Activated T-helper 17 cell treated with anti-CD3 and anti-CD28 coated beads, Interleukin-2, amount 50 U/mL, for 72 hours (primary cell): ENCODE data around the gene TANGO2. TPM values are rescaled to one million over a fixed set of nuclear protein-coding genes. Genes with fewer than 3 reads are reported as not detected.

ENCODE experiments used
- ATAC-seq: fragments of 150-1000 bp; cut with Tn5 transposase; replicated peaks from 2 replicates; pipeline ENCODE4 v1.10.0; 2021; ENCODE audit warnings: mild to moderate bottlenecking, moderate library complexity
- H3K27ac Mint-ChIP-seq: one replicate; pipeline ENCODE4 v1.8.0; 2022; ENCODE audit warnings: mixed read lengths
- H3K27me3 Mint-ChIP-seq: one replicate; pipeline ENCODE4 v1.8.0; 2022; ENCODE audit warnings: mixed read lengths
- H3K36me3 Mint-ChIP-seq: one replicate; pipeline ENCODE4 v1.8.0; 2022; ENCODE audit warnings: low read depth, mild to moderate bottlenecking, mixed read lengths
- H3K4me1 Mint-ChIP-seq: one replicate; pipeline ENCODE4 v1.8.0; 2022; ENCODE audit warnings: mixed read lengths
- H3K4me3 Mint-ChIP-seq: one replicate; pipeline ENCODE4 v1.8.0; 2022; ENCODE audit warnings: mild to moderate bottlenecking, mixed read lengths
- H3K9me3 Mint-ChIP-seq: one replicate; pipeline ENCODE4 v1.8.0; 2022; ENCODE audit warnings: mixed read lengths
- total RNA-seq, 2 donors: library from RNA; stranded (reverse); gene quantifications; one replicate each; pipeline ENCODE4 v1.2.3, GENCODE V29; 2022

Gene TANGO2
- total RNA-seq, 2 donors from 2014 or later = 19.3 to 28.2 TPM

DNA sequence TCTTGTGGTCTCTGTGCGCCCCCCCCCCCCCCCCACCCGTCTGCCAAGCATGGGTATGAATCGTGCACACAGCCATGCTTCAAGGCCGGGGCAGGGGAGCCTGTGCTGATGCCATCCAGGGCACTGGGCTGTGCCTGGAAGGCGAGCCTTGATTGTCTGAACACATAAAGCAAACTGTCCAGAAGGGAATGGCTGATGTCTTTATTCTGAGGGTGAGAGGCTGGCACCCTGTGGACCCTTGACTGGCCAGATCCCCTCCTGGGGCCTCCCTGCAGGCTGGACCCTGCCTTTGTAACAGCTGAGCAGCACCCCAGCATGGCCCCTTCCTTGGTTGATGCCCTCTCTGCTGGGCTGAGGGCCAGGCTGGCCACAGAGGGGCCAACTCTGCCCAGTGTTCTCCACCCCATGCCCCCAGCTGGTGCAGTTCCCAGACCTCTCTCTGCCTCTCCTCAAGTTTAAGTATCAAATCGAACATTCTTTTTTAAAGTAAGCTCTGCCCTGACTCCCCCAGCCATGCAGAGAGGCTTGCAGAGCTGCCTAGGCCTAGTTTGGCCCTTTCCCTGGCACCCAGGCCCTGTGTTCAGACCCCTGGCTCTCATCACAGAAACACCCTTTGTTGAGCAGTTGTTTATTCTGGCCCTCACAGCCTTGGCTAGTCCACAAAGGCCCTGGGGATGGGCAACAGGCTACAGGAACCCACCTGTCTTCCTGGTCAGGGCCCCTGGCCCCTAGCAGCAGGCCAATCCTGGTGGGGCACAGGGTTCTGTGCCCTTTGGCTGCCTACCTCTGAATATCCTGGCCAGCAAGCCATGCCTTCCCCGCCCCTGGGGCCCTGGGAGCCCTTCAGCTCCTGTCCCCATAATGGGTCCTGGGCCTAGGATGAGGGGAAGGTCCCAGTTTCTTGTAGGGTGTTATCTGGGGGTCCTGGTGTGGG, 91.0 kb downstream of the TANGO2 start:
- no peaks in the 10 kb centered on the region for H3K27me3 Mint-ChIP-seq
- H3K9me3 Mint-ChIP-seq = no peaks in the 10 kb centered on the region
- H3K36me3 Mint-ChIP-seq = peaks cover 79% of the 10 kb centered on the region
- H3K4me1 Mint-ChIP-seq = peaks cover 10% of the 10 kb centered on the region
- H3K4me3 Mint-ChIP-seq = peak overlapping the region; percentile 52
- peak overlapping the region; percentile 89 for H3K27ac Mint-ChIP-seq
- ATAC-seq = peak; percentile 5

DNA sequence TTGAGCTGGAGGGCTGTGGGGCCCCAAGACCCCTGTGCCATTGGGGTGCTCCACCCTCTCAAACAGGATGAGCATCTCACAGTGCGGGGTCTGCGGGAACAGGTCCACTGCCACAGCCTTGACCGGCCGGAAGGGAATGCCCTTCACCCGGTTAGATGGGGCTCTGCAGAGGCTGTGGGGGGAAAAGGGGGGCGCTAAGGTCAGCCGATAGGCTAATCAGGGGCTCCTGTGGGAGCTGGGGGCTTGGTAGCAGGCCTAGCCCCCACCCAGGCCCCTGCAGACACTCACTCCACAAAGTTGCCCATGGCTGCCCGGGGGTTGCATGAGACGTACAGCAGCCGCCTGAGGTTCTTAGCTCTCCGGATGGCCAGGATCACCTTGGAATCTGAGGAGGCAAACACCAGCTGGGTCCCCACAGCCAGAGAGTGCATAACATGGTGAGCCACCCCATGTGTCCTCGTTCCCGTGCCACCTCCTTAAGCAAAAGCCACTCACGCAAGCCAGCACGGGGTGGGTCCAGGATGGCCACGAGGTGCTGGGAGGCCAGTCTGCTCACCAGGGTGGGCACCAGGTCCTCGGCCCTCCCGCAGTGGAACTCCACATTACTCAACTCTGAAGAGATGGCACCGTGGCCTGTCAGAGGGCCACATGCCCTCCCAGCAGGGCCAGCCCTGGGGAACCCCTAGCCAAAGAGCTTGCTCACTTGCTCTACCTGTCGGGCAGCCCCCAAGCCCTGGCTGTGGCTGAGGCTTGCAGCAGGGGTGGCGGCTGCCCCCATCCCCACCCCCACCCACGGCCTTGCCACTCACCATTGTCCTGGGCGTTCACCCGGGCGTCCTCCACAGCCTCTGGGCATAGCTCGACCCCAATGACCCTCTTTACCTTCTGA, 92.0 kb downstream of the TANGO2 start:
- ATAC-seq = no peak
- Mint-ChIP-seq H3K9me3 (no peaks in the 10 kb centered on the region), H3K4me1 (peaks cover 10% of the 10 kb centered on the region), H3K27me3 (no peaks in the 10 kb centered on the region), H3K36me3 (peaks cover 77% of the 10 kb centered on the region), H3K4me3 (no peak overlapping the region), H3K27ac (no peak overlapping the region)

DNA sequence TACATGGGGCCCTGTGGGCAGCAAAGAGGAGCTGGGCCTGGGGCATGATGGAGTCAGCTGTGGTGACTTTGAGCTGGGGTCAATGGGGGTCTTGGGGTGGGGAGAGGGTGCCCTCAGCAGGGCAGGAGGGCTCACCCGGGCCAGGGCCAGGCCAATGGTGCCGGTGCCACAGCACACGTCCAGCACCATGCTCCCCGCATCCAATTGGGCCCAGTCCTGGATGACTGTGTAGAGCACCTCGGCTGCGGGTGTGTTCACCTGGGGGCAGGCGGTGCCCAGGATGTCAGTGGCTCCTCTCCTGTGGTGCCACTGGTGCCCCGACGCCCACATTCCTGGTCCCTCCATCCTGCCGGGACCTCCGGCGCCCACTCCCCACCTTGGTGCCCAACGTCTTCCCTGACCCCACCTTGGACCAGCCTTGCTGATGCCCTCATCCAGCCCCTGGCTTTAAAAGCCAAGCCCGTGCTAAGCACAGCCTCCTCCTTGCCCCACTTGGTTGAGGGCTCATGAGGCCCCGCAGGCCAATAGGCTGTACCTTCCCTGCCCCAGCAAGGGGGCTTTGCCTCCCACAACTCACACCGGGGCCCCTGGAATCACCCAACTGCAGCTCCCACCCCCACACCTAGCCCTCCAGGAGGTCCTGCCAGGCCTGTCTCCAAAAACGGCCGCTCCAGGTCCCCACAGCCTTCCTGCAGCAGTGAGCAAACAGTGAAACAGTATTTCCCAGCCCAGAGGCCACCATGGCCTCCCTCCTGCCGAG, 92.8 kb downstream of the TANGO2 start:
- Mint-ChIP-seq H3K4me3 (no peak overlapping the region), H3K4me1 (peaks cover 11% of the 10 kb centered on the region), H3K27me3 (no peaks in the 10 kb centered on the region), H3K9me3 (no peaks in the 10 kb centered on the region), H3K27ac (peak overlapping the region; percentile 85), H3K36me3 (peaks cover 79% of the 10 kb centered on the region)
- ATAC-seq = no peak

DNA sequence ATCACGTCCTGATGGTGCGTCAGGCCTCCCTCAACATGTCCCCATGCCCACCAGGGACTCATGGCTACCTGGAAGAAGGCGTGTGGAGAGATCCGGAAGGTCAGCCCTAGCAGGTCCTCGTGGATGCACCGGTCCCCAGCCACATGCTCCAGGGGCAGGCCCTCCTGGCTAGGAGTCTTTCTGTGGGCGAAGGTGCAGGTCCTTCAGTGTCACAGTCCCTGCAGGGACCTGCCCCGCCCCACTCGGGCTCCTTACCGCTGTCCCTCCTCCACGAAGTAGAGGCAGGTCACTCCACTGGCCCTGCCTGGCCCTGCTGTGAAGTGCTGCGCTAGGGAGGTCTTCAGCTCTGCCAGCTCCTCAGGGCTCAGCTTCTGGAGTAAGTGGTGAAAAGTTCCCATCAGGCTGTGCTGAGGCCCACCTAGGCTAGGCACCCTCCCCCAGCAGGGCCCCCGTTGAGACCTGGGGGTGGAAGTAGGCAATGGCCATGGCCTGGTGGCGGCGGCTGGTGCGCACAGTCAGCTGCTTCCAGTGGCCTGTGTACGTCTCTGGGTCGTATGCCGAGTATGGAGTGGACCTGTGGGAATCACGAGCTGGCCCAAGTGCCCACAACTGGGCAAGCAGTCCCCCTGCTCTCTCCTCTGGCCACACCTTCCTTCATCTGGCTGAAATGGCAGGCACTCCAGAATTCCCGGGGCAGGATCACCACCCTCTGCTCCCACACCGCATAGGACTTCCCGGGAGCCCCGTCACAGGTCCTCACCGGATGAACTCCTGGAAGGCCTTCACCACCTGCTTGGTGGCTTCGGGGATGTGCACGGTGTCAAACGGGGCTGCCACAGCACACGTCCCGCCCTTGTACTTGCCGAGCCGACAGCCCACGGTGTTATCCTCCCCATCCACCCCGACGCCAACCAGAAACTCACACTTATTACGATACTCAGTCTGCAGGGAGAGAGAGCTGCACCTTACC, 93.9 kb downstream of the TANGO2 start:
- Mint-ChIP-seq H3K9me3 (no peaks in the 10 kb centered on the region), H3K36me3 (peaks cover 80% of the 10 kb centered on the region), H3K27me3 (no peaks in the 10 kb centered on the region), H3K4me3 (peak overlapping the region; percentile 86), H3K27ac (peak overlapping the region; percentile 85), H3K4me1 (peaks cover 14% of the 10 kb centered on the region)
- ATAC-seq = no peak

DNA sequence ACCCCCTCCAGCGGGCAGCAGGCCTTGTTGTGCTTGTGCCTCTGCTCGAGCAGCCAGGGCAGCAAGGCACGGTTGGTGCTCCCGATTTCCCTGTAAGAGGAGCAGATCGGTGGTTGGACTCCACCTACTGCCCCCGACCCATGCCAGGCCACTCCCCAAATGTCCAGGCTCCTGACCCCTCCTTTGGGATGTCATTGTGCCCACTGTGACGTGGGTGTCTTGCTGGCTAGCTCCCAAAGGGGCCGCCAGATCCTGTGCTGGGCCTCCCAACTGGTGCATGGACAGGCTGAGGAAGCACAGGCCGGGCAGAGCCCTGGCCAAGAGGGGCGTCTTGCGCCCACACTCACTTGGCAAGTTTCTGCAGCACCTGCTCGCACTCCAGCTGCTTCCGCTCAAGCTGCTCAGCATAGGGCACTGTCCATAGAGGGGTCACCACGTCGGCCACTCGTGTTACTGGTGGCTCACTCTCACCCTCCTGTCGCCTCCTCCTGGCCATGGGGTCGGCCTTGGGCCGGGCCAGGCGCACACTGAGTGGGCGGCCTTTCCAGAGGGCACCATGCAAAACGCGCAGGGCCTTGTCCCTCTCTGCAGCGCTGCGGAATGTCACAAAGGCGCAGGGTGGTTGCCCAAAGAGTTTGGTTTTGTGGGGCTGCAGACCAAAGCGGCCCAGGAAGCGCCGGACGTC, 94.9 kb downstream of the TANGO2 start, which contains the start of gene RANBP1:
TSS of gene RANBP1 (plus strand) at position 414 of the 685 bp plus-strand sequence. CDS start at position 495, 81 bp downstream.
- Mint-ChIP-seq H3K4me1 (peaks cover 14% of the 10 kb centered on the region), H3K36me3 (peaks cover 80% of the 10 kb centered on the region), H3K27me3 (no peaks in the 10 kb centered on the region), H3K9me3 (no peaks in the 10 kb centered on the region), H3K4me3 (peak within 1 kb of the TSS; percentile 86), H3K27ac (peak within 1 kb of the TSS; percentile 90)
- ATAC-seq = no peak

DNA sequence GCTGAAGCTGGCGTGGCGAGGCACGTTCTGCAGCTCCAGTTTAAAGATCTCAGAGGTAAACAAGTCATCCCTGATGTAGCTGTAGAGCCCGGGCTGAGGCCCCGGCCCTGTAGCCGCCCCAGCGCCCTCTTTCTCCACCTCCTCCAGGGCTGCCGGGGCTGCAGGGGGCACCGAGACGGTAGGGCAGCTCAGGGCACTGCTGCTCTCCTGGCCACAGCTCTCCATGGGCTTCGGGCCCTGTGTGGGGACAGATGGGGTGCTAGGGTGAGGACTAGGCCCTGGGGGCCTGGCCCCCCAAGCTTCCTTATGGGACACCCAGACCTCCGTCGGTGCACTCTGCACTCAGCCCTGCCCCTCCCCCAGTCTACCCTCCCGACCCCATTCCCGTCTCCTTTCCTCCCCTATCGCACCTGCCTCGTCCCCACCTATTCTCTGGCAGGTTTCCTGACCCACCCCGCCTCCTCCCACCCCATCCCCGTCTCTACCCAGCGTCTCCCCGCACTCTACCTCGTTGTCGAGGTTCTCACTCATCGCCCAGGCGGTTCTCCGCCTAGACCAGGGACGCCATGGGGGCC, 95.6 kb downstream of the TANGO2 start:
- Mint-ChIP-seq H3K4me1 (peaks cover 14% of the 10 kb centered on the region), H3K9me3 (no peaks in the 10 kb centered on the region), H3K27me3 (no peaks in the 10 kb centered on the region), H3K36me3 (peaks cover 80% of the 10 kb centered on the region), H3K27ac (peak overlapping the region; percentile 90), H3K4me3 (peak overlapping the region; percentile 86)
- ATAC-seq = no peak

Other genes starting within 250 kb of the TANGO2 start
- gene GNB1L, start 166.2 kb upstream of the TANGO2 start, total RNA-seq = 10 to 100 TPM; 10.8 to 14.4 TPM
- gene RTL10, start 166.2 kb upstream of the TANGO2 start, total RNA-seq = 10 to 100 TPM; 13.0 to 16.4 TPM
- gene COMT, start 79.3 kb upstream of the TANGO2 start, total RNA-seq = 100 to 1,000 TPM in 1 of 2 donors, 10 to 100 TPM in 1; 53.4 to 133 TPM
- gene TXNRD2, start 79.3 kb upstream of the TANGO2 start, total RNA-seq = 10 to 100 TPM; 14.1 to 21.4 TPM
- 1 to 10 TPM; 1.0 to 1.2 TPM for gene ARVCF, start 4.3 kb upstream of the TANGO2 start, total RNA-seq
- gene DGCR8, start 59.1 kb downstream of the TANGO2 start, total RNA-seq = 10 to 100 TPM; 42.8 to 43.2 TPM
- 100 to 1,000 TPM; 187 to 421 TPM for gene RANBP1, start 95.0 kb downstream of the TANGO2 start, total RNA-seq
- gene TRMT2A, start 96.1 kb downstream of the TANGO2 start, total RNA-seq = 100 to 1,000 TPM in 1 of 2 donors, 10 to 100 TPM in 1; 71.7 to 110 TPM
- 10 to 100 TPM; 23.4 to 59.7 TPM for gene ZDHHC8, start 110.7 kb downstream of the TANGO2 start, total RNA-seq
- gene CCDC188, start 129.9 kb downstream of the TANGO2 start, total RNA-seq = under 1 TPM; 0.32 to 0.77 TPM
- gene RTN4R, start 247.2 kb downstream of the TANGO2 start, total RNA-seq = 1 to 10 TPM; 1.4 to 2.6 TPM